Body of pancreas (tissue), 4 donors: ENCODE data around the gene URB2. TPM values are rescaled to one million over a fixed set of nuclear protein-coding genes. Genes with fewer than 3 reads are reported as not detected.
A peak's percentile ranks its signal among the peaks of the same experiment; 100 is the strongest.

Source experiments
- ATAC-seq: fragments of 150-250 bp; one replicate; pipeline ENCODE4 v1.9.1; 2016
- DNase-seq, 4 donors: peaks; one replicate each; pipeline ENCODE4 v3.0.0-alpha.2; 2019
- H3K27ac ChIP-seq, 4 donors: fragments of 200-600 bp; sonication (generic); 1 replicate in 3 of 4; 2 replicates in 1 of 4; pipeline versions ENCODE4 v1.5.1 to v1.6.1; 2016 to 2019; ENCODE audit warnings: mild to moderate bottlenecking in 1 of 4, mixed read lengths in 1 of 4, moderate library complexity in 1 of 4
- H3K27me3 ChIP-seq, 2 donors: fragments of 200-600 bp; sonication (generic); one replicate each; pipeline ENCODE4 v1.6.0; 2016; ENCODE audit warnings: mild to moderate bottlenecking in 1 of 2
- H3K36me3 ChIP-seq, 2 donors: fragments of 200-600 bp; sonication (generic); replicated peaks in 1 of 2; 2 replicates each; pipeline ENCODE4 v1.5.1; 2016; ENCODE audit warnings: low read depth in 2 of 2; ENCODE audit not compliant: insufficient read depth in 1 of 2
- H3K4me1 ChIP-seq: fragments of 200-600 bp; sonication (generic); one replicate; pipeline ENCODE4 v1.6.0; 2016
- H3K4me3 ChIP-seq, 2 donors: fragments of 200-600 bp; sonication (generic); 1 replicate in 1 of 2; 2 replicates in 1 of 2; pipeline ENCODE4 v1.5.1; 2016 to 2019
- H3K9me3 ChIP-seq, 3 donors: fragments of 200-600 bp; sonication (generic); 1 replicate in 2 of 3; 2 replicates in 1 of 3; pipeline ENCODE4 v1.5.1; 2016
- CTCF ChIP-seq, 7 experiments: fragments of 450-650 bp in 4 of 7; fragments of 200-600 bp in 3 of 7; sonication (generic) in 3 of 7; IDR thresholded peaks; one replicate each; pipeline ENCODE4 v1.5.1; 2016 to 2019; ENCODE audit warnings: antibody characterized with exemption in 7 of 7
- POLR2A ChIP-seq, 3 donors: fragments of 450-650 bp; IDR thresholded peaks; one replicate each; pipeline ENCODE4 v1.6.1; 2016; ENCODE audit warnings: antibody characterized with exemption in 3 of 3, mild to moderate bottlenecking in 2 of 3
- WGBS, 2 donors: methylation state at CpG; one replicate each; pipeline ENCODE4 v1.1.5; 2017; 5-methylcytosine and 5-hydroxymethylcytosine counted together
- intact Hi-C: fragments of 100-400 bp; cut with DNase I; formaldehyde crosslinking; loops from one replicate; pipeline ENCODE4 v1.15.1; 2023
- total RNA-seq, 2 donors: library from RNA; depleted of rRNA; stranded (reverse); fragments of >200 nt; gene quantifications; one replicate each; pipeline ENCODE4 v1.1.0, GENCODE V29; 2016

The URB2 gene
- total RNA-seq, 2 donors from 2014 or later = 4.2 to 8.2 TPM

GRCh38 chr1:229624521-229625070, 1.5 kb upstream of the URB2 start:
- no peak for ATAC-seq

GRCh38 chr1:229625071-229625914, 754 bp upstream of the URB2 start:
- peak overlapping the region; percentile 19 to 99 for H3K4me3 ChIP-seq
- WGBS, 2 donors = 0% methylated on average over 19 to 40 of the region's 86 CpGs
- intact Hi-C loops = loop anchor here (10.0 kb wide), 1 partner anchor 60 kb away; no protein-coding TSS in a partner anchor
- TF ChIP-seq CTCF (IDR thresholded peaks at IDR 0.05) (peak in 1 of 7 experiments; percentile 3), POLR2A (IDR thresholded peaks at IDR 0.05) (peak in 1 of 3 donors; percentile 6)
- H3K36me3 ChIP-seq = no peaks in the 10 kb centered on the region
- peaks cover 28% of the 10 kb centered on the region for H3K4me1 ChIP-seq
- no peaks in the 10 kb centered on the region for H3K9me3 ChIP-seq
- H3K27ac ChIP-seq = peak overlapping the region; percentile 82 to 94 (median 86)
- H3K27me3 ChIP-seq = no peaks in the 10 kb centered on the region
- ATAC-seq = peak; percentile 70
- DNase-seq = peak; percentile 64 to 72 (median 70)

More at GRCh38 chr1:229624521-229625070, 1.5 kb upstream of the URB2 start:
- intact Hi-C loops = loop anchor here (10.0 kb wide), 1 partner anchor 60 kb away; no protein-coding TSS in a partner anchor
- TF ChIP-seq CTCF (IDR thresholded peaks at IDR 0.05) (no peak), POLR2A (IDR thresholded peaks at IDR 0.05) (no peak)
- H3K4me3 ChIP-seq = peak overlapping the region in 1 of 2 donors; percentile 76
- H3K27me3 ChIP-seq = no peaks in the 10 kb centered on the region
- WGBS, 2 donors = 29 to 32% methylated on average over 9 of the region's 9 CpGs
- no peaks in the 10 kb centered on the region for H3K9me3 ChIP-seq
- peak overlapping the region in 2 of 4 donors; percentile 82 to 94 for H3K27ac ChIP-seq
- no peaks in the 10 kb centered on the region for H3K36me3 ChIP-seq
- DNase-seq = no peak
- peaks cover 28% of the 10 kb centered on the region for H3K4me1 ChIP-seq

GRCh38 chr1:229627003-229627402, 956 bp downstream of the URB2 start:
- WGBS, 2 donors = 1 to 3% methylated on average over 4 of the region's 4 CpGs
- ATAC-seq = no peak
- intact Hi-C loops = loop anchor here (10.0 kb wide), 1 partner anchor 62 kb away; no protein-coding TSS in a partner anchor

GRCh38 chr1:229629261-229629660, 3.2 kb downstream of the URB2 start:
- Histone ChIP-seq H3K27me3 (no peaks in the 10 kb centered on the region), H3K36me3 (no peaks in the 10 kb centered on the region), H3K9me3 (no peaks in the 10 kb centered on the region), H3K4me3 (no peak overlapping the region), H3K4me1 (peaks cover 17% of the 10 kb centered on the region), H3K27ac (no peak overlapping the region)
- no peak for ATAC-seq
- TF ChIP-seq POLR2A (IDR thresholded peaks at IDR 0.05) (no peak), CTCF (IDR thresholded peaks at IDR 0.05) (no peak)
- no peak for DNase-seq
- intact Hi-C loops = loop anchor here (10.0 kb wide), 1 partner anchor 64 kb away; no protein-coding TSS in a partner anchor
- WGBS, 2 donors = 90 to 91% methylated on average over 2 of the region's 2 CpGs

More at GRCh38 chr1:229627003-229627402, 956 bp downstream of the URB2 start:
- H3K4me1 ChIP-seq = peaks cover 28% of the 10 kb centered on the region
- no peaks in the 10 kb centered on the region for H3K27me3 ChIP-seq
- H3K36me3 ChIP-seq = no peaks in the 10 kb centered on the region
- no peak for TF ChIP-seq CTCF (IDR thresholded peaks at IDR 0.05)
- H3K27ac ChIP-seq = no peak overlapping the region
- no peaks in the 10 kb centered on the region for H3K9me3 ChIP-seq
- peak overlapping the region; percentile 92 to 99 for H3K4me3 ChIP-seq
- DNase-seq = no peak
